Activated CD8-positive, alpha-beta memory T cell treated with anti-CD3 and anti-CD28 coated beads, Interleukin-2, amount 50 U/mL, for 48 hours (primary cell): ENCODE results near the gene C5orf15.
"Not testable (repeated sequence)": the region's sequence is repeated elsewhere in the genome, so short reads cannot be mapped to it uniquely, and the experiment has no call there.

Experiments
- DNase-seq: peaks from one replicate; pipeline ENCODE4 v3.0.0-alpha.2; 2020

The C5orf15 gene

DNA sequence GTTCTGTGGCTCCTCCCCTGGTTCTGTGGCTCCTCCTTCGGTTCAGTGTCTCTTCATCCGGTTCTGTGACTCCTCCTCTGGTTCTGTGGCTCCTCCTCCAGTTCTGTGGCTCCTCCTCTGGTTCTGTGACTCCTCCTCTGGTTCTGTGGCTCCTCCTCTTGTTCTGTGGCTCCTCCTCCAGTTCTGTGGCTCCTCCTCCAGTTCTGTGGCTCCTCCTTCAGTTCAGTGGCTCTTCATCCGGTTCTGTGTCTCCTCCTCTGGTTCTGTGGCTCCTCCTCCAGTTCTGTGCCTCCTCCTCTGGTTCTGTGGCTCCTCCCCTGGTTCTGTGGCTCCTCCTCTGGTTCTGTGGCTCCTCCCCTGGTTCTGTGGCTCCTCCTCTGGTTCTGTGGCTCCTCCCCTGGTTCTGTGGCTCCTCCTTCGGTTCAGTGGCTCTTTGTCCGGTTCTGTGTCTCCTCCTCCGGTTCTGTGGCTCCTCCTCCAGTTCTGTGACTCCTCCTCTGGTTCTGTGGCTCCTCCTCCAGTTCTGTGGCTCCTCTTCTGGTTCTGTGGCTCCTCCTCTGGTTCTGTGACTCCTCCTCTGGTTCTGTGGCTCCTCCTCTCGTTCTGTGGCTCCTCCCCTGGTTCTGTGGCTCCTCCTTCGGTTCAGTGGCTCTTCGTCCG lies 32.3 kb downstream of the C5orf15 start:
- DNase-seq, result not testable (repeated sequence)

DNA sequence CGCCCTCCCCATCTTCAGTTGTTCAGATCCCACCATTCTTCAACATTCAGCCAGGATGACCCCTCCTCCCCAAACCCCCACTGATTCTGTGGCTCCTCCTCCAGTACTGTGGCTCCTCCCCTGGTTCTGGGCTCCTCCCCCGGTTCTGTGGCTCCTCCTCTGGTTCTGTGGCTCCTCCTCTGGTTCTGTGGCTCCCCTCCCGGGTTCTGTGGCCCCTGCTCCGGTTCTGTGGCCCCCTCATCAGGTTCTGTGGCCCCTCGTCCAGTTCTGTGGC lies 32.8 kb downstream of the C5orf15 start:
- no peak for DNase-seq

DNA sequence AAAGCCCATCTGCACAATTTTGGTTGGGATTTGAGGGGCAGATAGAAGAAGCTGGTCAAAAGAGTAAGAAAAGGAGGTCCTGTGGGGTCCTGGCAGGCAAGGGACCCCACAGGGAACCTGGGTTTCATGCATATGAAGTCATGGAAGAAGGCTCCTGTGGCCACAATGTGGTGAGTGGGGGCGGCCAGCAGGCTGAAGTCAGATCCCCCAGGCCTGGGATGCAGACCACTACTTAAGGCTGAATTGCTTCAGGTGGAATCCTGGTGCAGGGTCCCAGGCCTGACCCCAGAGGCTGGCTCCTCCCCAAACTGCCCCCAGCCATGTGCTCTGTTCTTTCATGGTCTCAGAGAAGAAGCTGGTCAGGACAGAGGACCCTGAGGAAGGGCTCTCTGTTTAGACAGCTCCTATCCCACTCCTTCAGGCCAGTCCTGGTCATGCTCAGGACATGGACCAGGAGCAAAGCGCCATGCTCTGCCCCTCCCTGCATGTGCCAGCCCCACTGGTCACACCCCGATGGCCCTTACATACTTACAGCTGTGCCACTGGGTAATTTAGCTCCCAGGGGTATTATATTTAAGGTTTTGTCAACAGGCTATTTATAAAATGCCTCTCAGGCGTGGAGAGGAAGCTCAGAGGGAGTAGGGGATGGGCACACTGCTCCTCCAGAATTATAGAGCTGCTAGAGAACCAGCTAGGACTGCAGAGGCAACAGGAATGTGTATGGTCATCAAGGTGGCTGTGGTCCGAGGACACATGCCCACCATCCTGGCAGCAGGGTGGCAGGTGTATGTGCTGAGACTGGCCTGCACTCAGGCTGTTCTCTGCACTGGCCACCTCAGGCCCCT lies 33.4 kb downstream of the C5orf15 start:
- no peak for DNase-seq

DNA sequence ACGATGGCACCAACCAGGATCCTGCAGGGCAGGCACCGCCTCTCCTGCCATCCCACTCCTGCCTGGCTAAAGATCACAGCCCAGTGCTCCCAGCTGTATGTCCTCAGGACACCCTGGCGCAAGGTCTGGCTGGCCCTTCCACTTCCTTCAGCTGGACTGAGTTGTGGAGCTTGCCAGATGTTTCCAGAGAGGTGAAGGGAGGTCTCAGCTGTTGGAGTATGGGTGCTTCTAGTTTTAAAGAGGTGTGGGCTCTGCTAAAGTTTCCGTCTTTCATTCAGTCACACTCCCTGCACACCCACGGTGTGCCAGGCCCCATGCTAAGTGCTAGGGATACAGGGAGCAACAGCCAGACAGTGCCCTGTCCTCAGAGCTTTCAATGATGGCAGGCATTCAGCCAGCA lies 34.1 kb downstream of the C5orf15 start:
- DNase-seq, result no peak

DNA sequence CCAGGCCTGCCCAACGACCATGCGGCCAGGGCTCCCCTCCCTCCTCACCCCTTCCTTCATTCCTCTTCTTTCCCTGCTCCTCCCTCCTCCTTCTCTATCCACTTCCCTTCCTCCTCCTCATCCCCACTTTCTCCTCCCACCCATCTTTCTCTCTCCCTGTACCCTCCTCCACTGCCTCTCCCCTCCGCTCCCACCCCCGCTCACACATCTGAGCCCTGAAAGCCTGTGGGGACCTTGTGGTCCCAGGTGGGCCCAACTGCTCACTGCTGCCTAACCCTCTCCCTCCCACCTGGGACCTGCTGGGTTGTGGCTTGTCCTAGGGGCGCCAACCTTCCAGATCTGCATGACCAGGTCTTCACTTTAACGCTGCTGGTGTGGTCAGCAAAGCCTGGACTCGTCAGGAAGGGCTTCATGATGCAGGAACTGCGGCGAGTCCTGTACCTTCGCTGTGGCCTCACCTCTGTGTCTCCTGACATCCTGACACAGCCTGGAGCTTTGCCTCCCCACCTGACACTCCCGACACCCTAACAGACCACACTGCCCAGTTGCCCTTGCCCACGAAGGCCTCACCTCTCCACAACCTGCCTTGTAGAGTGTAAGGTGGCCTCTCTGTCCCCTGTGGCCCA lies 34.6 kb downstream of the C5orf15 start:
- DNase-seq, result no peak

DNA sequence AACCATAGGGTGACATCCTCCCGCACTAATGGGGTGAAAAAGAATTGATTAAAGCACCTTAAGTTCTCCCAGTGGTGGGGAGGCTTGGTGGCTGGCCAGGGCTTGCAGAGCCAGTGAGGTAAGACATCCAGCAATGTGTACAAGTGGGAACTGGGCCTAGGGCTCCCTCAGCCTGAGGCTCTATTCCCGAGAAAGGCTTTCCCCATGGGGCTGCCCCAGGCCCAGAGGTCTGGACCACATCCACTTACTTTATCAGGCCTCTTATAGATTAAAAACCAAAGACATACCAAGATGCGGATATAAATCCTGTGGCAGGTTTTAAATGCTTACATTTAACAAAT lies 35.3 kb downstream of the C5orf15 start:
- DNase-seq, result no peak

GRCh38 chr5:133932441-133933168 lies 35.8 kb downstream of the C5orf15 start:
- no peak for DNase-seq

- DNase-seq, result no peak
These were observed 36.9 kb downstream of the C5orf15 start for GRCh38 chr5:133931546-133931945.

DNA sequence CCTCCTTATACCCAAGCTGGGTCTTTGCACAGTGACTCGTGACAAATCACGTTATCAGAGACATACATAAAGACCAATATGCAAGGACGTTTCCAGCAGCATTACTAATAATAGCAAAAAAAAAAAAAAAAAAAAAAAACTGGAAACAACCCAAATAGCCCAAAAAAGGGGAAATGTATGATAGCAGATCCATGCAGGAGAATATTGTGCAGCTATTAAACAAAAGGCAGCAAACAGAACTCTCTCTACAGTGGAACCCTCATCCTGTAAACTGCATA lies 37.7 kb downstream of the C5orf15 start:
- no peak for DNase-seq

DNA sequence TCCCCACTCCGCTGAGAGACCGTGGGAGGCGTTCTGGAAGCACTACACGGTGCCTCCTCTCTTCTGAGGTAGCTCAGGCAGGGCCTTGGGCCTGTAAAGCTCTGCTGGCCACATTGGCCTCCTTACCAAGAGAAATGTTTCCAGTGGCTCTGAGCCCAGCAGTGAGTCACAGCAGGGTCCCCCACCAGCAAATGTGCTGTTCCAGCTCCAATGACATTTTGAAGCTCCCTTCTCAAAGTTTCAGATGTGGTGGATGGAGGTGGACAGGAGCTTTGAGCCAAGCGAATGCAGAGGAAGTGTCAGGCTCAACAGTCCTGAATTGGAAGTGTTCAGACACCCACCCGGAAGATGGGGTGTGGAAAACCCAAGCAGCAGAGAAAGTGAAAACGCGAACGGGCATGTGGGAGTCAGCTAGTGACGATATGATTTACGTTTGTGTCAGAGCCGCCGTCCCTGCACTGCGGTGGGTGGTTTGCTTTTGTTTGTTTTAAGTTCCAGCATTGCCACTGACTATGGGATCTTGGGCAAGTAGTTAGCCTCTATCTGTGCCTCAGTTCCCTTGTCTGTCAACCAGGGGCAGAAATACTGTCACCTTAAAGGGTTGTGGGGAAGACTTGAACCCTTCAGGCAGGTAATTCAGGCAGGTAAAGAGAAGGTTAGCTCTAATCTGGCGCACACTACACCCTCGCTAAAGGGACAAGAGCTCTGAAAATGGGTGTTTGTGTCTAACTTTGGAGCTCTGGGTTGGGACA lies 38.2 kb downstream of the C5orf15 start:
- peak; percentile 85 for DNase-seq

- no peak for DNase-seq
These were observed 39.6 kb downstream of the C5orf15 start for GRCh38 chr5:133928587-133929393.

DNA sequence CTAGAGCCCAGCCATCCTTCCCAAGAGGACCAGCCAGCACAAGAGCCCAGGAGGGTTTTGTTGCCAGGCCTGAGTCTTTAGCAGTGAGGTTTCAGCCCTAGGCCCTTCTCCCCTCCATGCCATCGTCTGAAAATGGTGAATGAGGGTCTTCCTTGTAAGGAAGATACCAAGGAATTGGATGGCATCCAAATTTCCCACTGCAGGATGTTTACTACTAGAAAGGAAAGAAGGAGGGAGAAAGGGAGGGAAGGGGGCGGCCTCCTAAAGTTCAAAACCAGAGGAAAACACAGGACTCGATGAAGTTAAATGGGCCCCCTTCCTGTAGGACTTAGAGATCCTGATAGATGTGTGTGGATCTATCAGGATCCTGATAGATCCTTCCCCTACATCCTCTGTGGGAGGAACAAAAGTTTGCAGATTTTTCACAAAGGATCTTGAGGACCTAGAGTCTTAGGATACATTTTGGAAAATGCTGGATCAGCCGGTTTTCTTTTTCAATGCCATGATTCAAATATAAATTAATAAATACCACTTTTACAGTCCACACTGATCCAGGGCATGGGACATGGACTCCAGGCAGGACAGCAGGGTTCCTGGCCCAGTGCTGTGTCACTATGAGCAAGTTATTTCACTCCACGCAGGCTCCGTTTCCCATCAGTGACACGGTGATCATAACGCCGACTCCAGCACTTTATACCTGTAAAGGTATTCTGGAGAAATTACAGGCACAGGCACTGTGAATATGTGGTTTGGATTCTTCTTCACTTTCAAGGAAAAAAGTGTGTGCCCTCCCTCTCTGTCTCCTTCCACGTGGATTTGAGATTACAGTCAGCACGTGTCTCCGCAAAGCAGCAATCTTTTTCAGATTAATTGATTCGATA lies 40.9 kb downstream of the C5orf15 start:
- no peak for DNase-seq

GRCh38 chr5:133926489-133927299 lies 41.7 kb downstream of the C5orf15 start:
- DNase-seq, result no peak

GRCh38 chr5:133925866-133926488 lies 42.4 kb downstream of the C5orf15 start:
- DNase-seq, result no peak

GRCh38 chr5:133925269-133925668 lies 43.2 kb downstream of the C5orf15 start:
- DNase-seq, result no peak

DNA sequence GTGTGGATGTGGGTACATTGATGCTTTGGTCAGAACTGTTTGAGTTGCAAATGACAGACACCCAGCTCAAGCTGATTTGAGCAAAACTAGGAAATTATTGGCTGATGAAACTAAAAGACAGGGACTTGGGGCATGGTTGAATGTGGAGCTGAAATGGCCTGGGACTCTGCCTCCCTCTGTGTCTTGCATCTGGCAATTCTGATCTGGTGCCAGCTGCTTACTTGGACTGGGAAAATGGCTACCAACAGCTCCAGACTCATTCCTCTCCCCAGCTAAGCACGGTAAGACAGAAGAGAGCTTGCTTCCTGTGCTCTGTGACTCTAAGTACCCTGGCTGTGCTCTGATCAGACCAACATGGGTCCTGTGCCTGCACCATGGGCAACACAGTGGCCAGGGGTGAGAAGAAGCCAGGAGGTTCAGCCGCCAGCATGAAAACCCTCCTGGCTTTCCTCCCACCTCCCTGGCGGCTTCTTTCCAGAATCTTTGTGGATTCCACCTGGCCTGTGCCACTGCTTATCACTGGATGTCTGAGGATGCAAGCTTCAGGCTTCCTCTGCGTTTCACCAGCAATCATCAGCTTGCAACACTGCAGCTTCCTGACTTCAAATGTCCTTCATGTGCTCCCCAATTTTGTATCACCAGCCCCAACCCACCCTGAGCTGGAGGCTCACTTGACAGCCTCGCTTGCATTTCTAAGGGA lies 44.1 kb downstream of the C5orf15 start:
- no peak for DNase-seq

- no peak for DNase-seq
These were observed 46.4 kb downstream of the C5orf15 start for GRCh38 chr5:133921979-133922378.

DNA sequence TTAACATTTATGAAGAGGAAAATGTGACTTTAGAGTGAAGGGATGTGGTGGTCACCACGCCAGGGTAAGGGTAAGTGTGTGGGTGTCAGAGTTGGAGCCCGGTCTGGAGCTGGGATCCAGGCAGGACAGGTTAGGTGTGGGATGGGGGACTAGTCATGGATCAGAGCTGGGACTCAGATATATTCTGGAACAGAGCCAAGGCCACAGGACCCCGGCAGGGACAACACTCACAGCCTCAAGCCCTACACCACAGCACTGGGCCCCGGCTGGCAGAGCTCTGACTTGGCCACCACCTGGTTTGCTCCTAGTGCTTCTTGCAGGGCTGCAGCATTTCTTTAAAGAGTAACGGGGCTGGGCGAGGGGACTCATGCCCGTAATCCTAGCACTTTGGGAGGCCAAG lies 47.4 kb downstream of the C5orf15 start:
- no peak for DNase-seq
